LNCaP clone FGC (cell line): Measurements from ENCODE around the gene SMC3.
A peak's percentile ranks its signal among the peaks of the same experiment; 100 is the strongest.

Source experiments
- DNase-seq: peaks from one replicate; pipeline ENCODE4 v3.0.0-alpha.2; 2011; ENCODE audit warnings: low read depth
- H3K4me3 ChIP-seq: 2 replicates; pipeline ENCODE4 v1.5.1; 2011; ENCODE audit warnings: mild to moderate bottlenecking, low read depth, low read length, control low read depth
- CTCF ChIP-seq: IDR thresholded peaks from 2 replicates; pipeline ENCODE4 v1.5.1; 2012; ENCODE audit warnings: mild to moderate bottlenecking; ENCODE audit not compliant: control insufficient read depth, insufficient read depth; ENCODE audit errors: extremely low read depth

SMC3 gene

GRCh38 chr10:110534571-110534970 is 32.9 kb upstream of the SMC3 start:
- H3K4me3 ChIP-seq, result no peak overlapping the region
- no peak for DNase-seq
- no peak for TF ChIP-seq CTCF

GRCh38 chr10:110535958-110536891 is 31.3 kb upstream of the SMC3 start:
- DNase-seq, result no peak
- peak; percentile 26; the same call in 1 of the 2 replicates for TF ChIP-seq CTCF
- H3K4me3 ChIP-seq, result no peak overlapping the region

GRCh38 chr10:110539091-110539490 is 28.4 kb upstream of the SMC3 start:
- no peak for TF ChIP-seq CTCF
- DNase-seq, result no peak
- H3K4me3 ChIP-seq, result no peak overlapping the region

GRCh38 chr10:110540031-110540430 is 27.5 kb upstream of the SMC3 start:
- DNase-seq, result no peak

GRCh38 chr10:110544958-110545537 is 22.4 kb upstream of the SMC3 start:
- no peak overlapping the region for H3K4me3 ChIP-seq
- no peak for TF ChIP-seq CTCF
- no peak for DNase-seq

More at GRCh38 chr10:110540031-110540430, 27.5 kb upstream of the SMC3 start:
- H3K4me3 ChIP-seq, result no peak overlapping the region
- TF ChIP-seq CTCF, result no peak

- TF ChIP-seq CTCF, result no peak
- H3K4me3 ChIP-seq, result no peak overlapping the region
- DNase-seq, result no peak
Observed at GRCh38 chr10:110546077-110546476, 21.4 kb upstream of the SMC3 start.
